GM12878 (cell line): ENCODE measurements around the gene PRCD. TPM values are rescaled to one million over a fixed set of nuclear protein-coding genes. Genes with fewer than 3 reads are reported as not detected.

Experiments
- ATF7 ChIP-seq: fragments of 450-650 bp; IDR thresholded peaks from 2 replicates; pipeline ENCODE4 v1.6.1; 2016; ENCODE audit warnings: low read depth, mild to moderate bottlenecking
- BHLHE40 ChIP-seq, 2 experiments: fragments of 450-650 bp in 1 of 2; IDR thresholded peaks; 2 replicates each; pipeline ENCODE4 v1.6.1; 2011 to 2017; ENCODE audit warnings: low read depth in 2 of 2, borderline replicate concordance in 1 of 2, improper control_type of control experiment in 1 of 2, low read length in 1 of 2, mild to moderate bottlenecking in 1 of 2
- CHD2 ChIP-seq: IDR thresholded peaks from 2 replicates; pipeline ENCODE4 v1.6.1; 2011; ENCODE audit warnings: low read depth, low read length, improper control_type of control experiment, borderline replicate concordance
- EZH2 ChIP-seq: IDR thresholded peaks from 2 replicates; pipeline ENCODE4 v1.6.1; 2012; ENCODE audit warnings: low read depth, mild to moderate bottlenecking, control low read depth, inconsistent platforms, low read length, borderline replicate concordance; ENCODE audit not compliant: control insufficient read depth
- NFYB ChIP-seq: IDR thresholded peaks from 2 replicates; pipeline ENCODE4 v1.6.1; 2011; ENCODE audit warnings: low read depth, mild to moderate bottlenecking, low read length, improper control_type of control experiment, moderate library complexity; ENCODE audit not compliant: insufficient read depth
- PML ChIP-seq: IDR thresholded peaks from 2 replicates; pipeline ENCODE4 v1.6.1; 2012; ENCODE audit warnings: low read length, inconsistent platforms
- POLR2AphosphoS2 ChIP-seq: IDR thresholded peaks from 2 replicates; pipeline ENCODE4 v1.6.1; 2011; ENCODE audit warnings: low read depth, mild to moderate bottlenecking, low read length, improper control_type of control experiment, moderate library complexity
- POLR2AphosphoS5 ChIP-seq: IDR thresholded peaks from 2 replicates; pipeline ENCODE4 v1.6.1; 2011; ENCODE audit warnings: mild to moderate bottlenecking, low read length, inconsistent platforms
- POU2F2 ChIP-seq: IDR thresholded peaks from 3 replicates; pipeline ENCODE4 v1.6.1; 2011; ENCODE audit warnings: low read depth, mild to moderate bottlenecking, low read length, borderline replicate concordance
- SIX5 ChIP-seq: IDR thresholded peaks from 2 replicates; pipeline ENCODE4 v1.6.1; 2011; ENCODE audit warnings: mild to moderate bottlenecking, low read depth, low read length, moderate library complexity; ENCODE audit not compliant: severe bottlenecking
- SRF ChIP-seq, 2 experiments: IDR thresholded peaks; 2 replicates each; pipeline ENCODE4 v1.6.1; 2011; ENCODE audit warnings: low read depth in 2 of 2, low read length in 2 of 2, mild to moderate bottlenecking in 1 of 2, moderate library complexity in 1 of 2
- TCF3 ChIP-seq: IDR thresholded peaks from 2 replicates; pipeline ENCODE4 v1.6.1; 2012; ENCODE audit warnings: low read depth, mild to moderate bottlenecking, low read length, borderline replicate concordance; ENCODE audit not compliant: insufficient read depth
- polyA plus RNA-seq, 11 experiments: library from polyadenylated mRNA; depleted of rRNA in 4 of 11; unstranded in 6 of 11; stranded (reverse) in 5 of 11; fragments of >200 nt; fragmentation: Nextera tagmentation in 4 of 11; fragmentation: Illumina TruSeq in 1 of 11; extraction: Ambion mirVana in 4 of 11; extraction: Trizol in 1 of 11; gene quantifications; 1 replicate in 1 of 11; 2 replicates in 10 of 11; pipeline versions ENCODE4 v1.2.1 to v1.2.3, GENCODE V29; 2011 to 2016; ENCODE audit warnings: inconsistent platforms in 2 of 11, missing spikeins in 2 of 11, low read depth in 1 of 11
- total RNA-seq, 4 experiments: library from RNA; depleted of rRNA in 3 of 4; stranded (reverse); fragments of >200 nt in 3 of 4; fragmentation: Illumina TruSeq in 1 of 4; extraction: Trizol in 1 of 4; gene quantifications; 2 replicates each; pipeline versions ENCODE4 v1.2.1 to v1.2.3, GENCODE V29; 2013 to 2021
- TF ChIP-seq, protein P1 (sequence below): fragments of 150-350 bp; IDR thresholded peaks from 2 replicates; pipeline ENCODE4 v1.6.1; 2014; ENCODE audit warnings: mild to moderate bottlenecking, low read depth, low read length
- TF ChIP-seq, protein P2 (sequence below): IDR thresholded peaks from 2 replicates; pipeline ENCODE4 v1.6.1; 2012; ENCODE audit warnings: low read depth, low read length, improper control_type of control experiment
- TF ChIP-seq, protein P3 (sequence below): fragments of 450-650 bp; IDR thresholded peaks from 2 replicates; pipeline ENCODE4 v1.6.1; 2016; ENCODE audit warnings: mild to moderate bottlenecking
- TF ChIP-seq, protein P4 (sequence below): fragments of 450-650 bp; IDR thresholded peaks from 2 replicates; pipeline ENCODE4 v1.6.1; 2017; ENCODE audit warnings: mild to moderate bottlenecking, low read depth, inconsistent platforms; ENCODE audit not compliant: poor library complexity, severe bottlenecking
- TF ChIP-seq, protein P5 (sequence below): fragments of 450-650 bp; conservative IDR thresholded peaks from 2 replicates; pipeline ENCODE4 v1.6.1; 2017; ENCODE audit warnings: mild to moderate bottlenecking, moderate library complexity

Gene PRCD
- total and polyA plus RNA-seq, 10 of the 15 experiments (the other 5 are each of a cell fraction or from before 2014, with no cell fraction given), result 0.18 to 0.95 (median 0.34) TPM; not detected in 4

DNA sequence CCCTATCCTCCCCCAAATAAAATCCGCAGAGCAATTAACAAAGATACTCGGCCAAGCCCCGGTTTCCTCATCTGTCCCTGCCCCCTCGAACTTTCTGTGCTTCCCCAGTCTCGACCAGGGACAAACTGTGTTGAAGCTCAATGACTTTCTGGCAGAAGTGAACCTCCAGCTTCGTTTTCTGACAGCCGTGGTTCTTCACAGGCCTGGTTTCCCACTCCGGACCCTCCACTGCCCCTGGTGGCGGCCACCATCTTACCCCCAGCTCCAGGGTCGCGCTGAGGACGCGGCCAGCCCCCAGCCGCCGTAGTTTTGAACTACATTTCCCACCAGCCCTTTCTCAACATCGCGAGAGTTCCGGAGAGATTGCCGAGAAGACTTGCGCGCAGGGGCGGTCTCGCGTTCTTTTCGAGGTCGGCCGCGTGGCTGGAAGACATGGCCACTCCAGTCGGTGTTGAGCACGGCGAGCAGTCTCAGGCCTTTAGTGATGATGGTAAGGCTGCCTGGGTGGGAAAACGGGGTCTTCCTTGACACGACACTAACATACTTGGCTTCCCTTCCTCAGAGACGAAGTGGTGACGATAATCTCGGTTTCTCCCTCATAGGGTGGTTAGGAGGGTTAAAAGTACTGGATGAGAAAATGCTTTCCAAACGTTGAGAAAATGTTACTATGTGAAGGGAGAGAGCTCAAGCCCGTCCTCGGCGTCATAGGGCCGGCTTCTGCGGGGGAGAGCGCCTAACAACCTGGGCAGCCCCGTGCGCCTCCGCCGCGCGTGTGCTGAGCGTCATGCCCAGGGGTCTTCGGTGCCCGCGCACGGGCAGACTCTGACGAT lies 17.7 kb downstream of the PRCD start (continued):
- TF ChIP-seq SRF (IDR thresholded peaks at IDR 0.05; ENCODE audit: low read depth in 2 of 2, low read length in 2 of 2), result no peak
- TF ChIP-seq, protein P1, sequence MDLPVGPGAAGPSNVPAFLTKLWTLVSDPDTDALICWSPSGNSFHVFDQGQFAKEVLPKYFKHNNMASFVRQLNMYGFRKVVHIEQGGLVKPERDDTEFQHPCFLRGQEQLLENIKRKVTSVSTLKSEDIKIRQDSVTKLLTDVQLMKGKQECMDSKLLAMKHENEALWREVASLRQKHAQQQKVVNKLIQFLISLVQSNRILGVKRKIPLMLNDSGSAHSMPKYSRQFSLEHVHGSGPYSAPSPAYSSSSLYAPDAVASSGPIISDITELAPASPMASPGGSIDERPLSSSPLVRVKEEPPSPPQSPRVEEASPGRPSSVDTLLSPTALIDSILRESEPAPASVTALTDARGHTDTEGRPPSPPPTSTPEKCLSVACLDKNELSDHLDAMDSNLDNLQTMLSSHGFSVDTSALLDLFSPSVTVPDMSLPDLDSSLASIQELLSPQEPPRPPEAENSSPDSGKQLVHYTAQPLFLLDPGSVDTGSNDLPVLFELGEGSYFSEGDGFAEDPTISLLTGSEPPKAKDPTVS, result no peak
- TF ChIP-seq POLR2AphosphoS5, result peak; percentile 99
- no peak for TF ChIP-seq NFYB
- TF ChIP-seq, protein P2, sequence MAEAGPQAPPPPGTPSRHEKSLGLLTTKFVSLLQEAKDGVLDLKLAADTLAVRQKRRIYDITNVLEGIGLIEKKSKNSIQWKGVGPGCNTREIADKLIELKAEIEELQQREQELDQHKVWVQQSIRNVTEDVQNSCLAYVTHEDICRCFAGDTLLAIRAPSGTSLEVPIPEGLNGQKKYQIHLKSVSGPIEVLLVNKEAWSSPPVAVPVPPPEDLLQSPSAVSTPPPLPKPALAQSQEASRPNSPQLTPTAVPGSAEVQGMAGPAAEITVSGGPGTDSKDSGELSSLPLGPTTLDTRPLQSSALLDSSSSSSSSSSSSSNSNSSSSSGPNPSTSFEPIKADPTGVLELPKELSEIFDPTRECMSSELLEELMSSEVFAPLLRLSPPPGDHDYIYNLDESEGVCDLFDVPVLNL, result no peak
- peak; percentile 96; the same call in 1 of the 2 replicates for TF ChIP-seq PML
- TF ChIP-seq TCF3, result 0 out of 2 replicates have a peak, but pooled peaks have one; percentile 34
- peak in 1 of 2 experiments; percentile 12; a peak in 1 of 4 replicates for TF ChIP-seq BHLHE40 (IDR thresholded peaks at IDR 0.05; ENCODE audit: borderline replicate concordance in 1 of 2, low read depth in 2 of 2, low read length in 1 of 2)
- peak; percentile 86; the same call in 2 of the 3 replicates for TF ChIP-seq POU2F2
- TF ChIP-seq POLR2AphosphoS2, result peak; percentile 86
- peak; percentile 97 for TF ChIP-seq SIX5
- TF ChIP-seq, protein P3, sequence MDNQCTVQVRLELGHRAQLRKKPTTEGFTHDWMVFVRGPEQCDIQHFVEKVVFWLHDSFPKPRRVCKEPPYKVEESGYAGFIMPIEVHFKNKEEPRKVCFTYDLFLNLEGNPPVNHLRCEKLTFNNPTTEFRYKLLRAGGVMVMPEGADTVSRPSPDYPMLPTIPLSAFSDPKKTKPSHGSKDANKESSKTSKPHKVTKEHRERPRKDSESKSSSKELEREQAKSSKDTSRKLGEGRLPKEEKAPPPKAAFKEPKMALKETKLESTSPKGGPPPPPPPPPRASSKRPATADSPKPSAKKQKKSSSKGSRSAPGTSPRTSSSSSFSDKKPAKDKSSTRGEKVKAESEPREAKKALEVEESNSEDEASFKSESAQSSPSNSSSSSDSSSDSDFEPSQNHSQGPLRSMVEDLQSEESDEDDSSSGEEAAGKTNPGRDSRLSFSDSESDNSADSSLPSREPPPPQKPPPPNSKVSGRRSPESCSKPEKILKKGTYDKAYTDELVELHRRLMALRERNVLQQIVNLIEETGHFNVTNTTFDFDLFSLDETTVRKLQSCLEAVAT, result no peak
- no peak for TF ChIP-seq ATF7
- TF ChIP-seq, protein P4, sequence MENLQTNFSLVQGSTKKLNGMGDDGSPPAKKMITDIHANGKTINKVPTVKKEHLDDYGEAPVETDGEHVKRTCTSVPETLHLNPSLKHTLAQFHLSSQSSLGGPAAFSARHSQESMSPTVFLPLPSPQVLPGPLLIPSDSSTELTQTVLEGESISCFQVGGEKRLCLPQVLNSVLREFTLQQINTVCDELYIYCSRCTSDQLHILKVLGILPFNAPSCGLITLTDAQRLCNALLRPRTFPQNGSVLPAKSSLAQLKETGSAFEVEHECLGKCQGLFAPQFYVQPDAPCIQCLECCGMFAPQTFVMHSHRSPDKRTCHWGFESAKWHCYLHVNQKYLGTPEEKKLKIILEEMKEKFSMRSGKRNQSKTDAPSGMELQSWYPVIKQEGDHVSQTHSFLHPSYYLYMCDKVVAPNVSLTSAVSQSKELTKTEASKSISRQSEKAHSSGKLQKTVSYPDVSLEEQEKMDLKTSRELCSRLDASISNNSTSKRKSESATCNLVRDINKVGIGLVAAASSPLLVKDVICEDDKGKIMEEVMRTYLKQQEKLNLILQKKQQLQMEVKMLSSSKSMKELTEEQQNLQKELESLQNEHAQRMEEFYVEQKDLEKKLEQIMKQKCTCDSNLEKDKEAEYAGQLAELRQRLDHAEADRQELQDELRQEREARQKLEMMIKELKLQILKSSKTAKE, result no peak
- no peak for TF ChIP-seq EZH2
- peak; percentile 100 for TF ChIP-seq CHD2
- TF ChIP-seq, protein P5, sequence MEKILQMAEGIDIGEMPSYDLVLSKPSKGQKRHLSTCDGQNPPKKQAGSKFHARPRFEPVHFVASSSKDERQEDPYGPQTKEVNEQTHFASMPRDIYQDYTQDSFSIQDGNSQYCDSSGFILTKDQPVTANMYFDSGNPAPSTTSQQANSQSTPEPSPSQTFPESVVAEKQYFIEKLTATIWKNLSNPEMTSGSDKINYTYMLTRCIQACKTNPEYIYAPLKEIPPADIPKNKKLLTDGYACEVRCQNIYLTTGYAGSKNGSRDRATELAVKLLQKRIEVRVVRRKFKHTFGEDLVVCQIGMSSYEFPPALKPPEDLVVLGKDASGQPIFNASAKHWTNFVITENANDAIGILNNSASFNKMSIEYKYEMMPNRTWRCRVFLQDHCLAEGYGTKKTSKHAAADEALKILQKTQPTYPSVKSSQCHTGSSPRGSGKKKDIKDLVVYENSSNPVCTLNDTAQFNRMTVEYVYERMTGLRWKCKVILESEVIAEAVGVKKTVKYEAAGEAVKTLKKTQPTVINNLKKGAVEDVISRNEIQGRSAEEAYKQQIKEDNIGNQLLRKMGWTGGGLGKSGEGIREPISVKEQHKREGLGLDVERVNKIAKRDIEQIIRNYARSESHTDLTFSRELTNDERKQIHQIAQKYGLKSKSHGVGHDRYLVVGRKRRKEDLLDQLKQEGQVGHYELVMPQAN, result peak; percentile 83
